Fibroblast of skin of back (primary cell): Measurements from ENCODE around the gene FAM117A.
"Not testable (repeated sequence)": the region's sequence is repeated elsewhere in the genome, so short reads cannot be mapped to it uniquely, and the experiment has no call there.

Source experiments
- DNase-seq: peaks from one replicate; pipeline ENCODE4 v3.0.0-alpha.2; 2013

The FAM117A gene

DNA sequence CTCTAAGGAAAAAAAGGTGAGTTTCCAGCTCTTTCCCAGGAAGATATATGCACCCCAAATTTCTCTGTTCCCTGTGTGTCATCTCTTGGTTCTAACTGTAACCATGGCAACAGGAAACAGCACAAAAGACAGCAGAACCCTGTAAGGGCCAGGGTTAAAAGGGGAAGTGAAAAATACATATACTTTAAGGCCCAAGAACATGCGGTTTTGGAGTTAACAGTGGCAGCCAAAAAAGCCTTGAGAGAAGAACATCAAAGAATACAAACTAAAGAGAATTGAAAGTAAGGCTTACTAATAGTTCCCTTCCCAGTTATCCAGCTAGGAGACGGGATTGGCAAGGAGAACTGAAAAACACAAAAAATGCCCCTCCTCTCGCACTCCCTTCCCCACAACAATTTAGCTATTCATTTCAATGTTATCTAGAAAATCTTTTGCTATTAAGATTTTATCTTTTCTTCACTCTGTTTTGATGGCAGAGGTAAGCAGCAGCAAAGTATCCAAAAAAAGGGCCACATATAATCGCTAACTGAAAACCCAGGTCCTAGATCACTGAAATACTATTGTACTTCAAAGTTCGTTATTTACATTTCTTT, 87.6 kb downstream of the FAM117A start:
- peak; percentile 10 for DNase-seq

DNA sequence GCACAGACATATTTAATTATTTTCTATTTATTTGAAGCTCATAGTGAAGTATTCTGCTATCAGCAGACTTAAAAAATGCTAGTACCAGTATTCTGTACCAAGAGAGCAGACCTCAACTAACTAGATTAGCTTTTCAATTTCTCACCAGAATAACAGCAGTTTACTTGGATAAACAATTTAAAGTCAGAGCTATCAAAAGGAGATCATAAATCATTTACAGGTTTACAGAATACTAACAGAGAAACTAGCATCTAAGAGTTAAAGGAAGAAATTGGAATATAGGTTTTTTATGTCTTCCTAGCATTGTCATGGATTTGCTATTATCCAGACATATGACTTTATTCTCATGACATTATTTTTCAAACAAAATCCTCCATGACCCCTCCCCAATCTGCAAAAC, 89.4 kb downstream of the FAM117A start:
- DNase-seq: no peak

DNA sequence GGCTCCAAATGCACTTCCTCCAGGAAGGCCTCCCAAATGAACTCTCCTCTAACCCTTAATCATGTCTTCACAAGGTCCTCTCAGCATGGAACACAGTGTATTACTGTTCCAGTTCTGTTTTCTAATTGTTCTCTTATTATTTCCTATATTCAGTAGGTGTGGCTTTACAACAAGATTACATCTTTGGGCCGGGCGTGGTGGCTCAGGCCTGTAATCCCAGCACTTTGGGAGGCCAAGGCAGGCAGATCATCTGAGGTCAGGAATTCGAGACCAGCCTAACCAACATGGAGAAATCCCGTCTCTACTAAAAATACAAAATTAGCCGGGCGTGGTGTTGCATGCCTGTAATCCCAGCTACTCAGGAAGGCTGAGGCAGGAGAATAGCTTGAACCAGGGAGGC, 90.3 kb downstream of the FAM117A start:
- not testable (repeated sequence) for DNase-seq

DNA sequence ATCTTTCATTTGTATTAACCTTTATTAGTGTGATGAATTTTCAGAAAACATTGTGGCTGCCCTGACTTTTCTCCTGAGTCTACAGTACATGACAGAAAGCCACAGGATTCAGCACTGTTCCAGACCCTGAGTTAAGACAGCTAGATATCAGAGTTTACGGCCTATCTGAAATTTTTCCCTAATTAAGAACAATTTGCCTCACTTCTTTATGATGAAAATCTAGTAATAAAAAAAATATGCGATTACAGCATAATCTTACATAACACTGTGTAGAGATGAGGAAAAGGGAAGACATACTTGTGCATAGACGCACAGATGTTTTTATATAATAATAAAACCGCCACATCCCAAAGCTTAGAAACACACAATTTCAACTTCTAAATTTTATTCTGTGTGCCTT, 93.3 kb downstream of the FAM117A start:
- no peak for DNase-seq

DNA sequence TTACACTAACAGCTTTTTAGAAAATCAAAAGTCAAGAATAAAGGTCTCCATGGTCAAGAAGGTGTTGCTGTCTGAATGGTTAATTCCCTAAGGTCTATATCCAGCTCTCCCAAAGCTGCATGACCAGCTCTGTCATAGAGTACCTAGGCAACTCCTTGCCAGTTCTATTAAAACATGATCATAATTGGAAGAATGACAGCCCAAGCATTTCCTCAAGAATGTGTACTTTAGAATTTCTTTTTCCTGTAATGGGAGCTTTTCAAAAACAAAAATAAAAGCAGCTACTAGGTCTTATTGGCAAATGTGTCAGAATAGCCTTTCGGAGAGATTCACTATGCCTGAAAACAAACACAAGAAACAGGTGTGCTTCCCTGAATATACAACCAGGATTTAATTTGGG, 93.9 kb downstream of the FAM117A start:
- no peak for DNase-seq

DNA sequence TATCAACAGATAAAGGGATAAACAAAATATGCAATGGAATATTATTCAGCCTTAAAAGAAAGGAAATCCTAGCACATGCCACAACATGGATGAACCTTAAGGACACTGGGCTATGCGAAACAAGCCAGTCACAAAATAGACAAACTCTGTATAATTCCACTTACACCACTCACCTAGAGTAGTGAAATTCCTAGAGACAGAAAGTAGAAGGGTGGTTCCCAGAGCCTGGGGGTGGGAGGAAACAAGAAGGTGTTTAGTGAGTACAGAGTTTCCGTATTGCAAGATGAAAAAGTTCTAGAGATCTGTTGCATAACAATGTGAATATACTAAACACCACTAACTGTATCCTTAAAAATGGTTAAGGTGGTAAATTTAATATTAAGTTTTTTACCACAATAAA, 96.1 kb downstream of the FAM117A start:
- DNase-seq: no peak

DNA sequence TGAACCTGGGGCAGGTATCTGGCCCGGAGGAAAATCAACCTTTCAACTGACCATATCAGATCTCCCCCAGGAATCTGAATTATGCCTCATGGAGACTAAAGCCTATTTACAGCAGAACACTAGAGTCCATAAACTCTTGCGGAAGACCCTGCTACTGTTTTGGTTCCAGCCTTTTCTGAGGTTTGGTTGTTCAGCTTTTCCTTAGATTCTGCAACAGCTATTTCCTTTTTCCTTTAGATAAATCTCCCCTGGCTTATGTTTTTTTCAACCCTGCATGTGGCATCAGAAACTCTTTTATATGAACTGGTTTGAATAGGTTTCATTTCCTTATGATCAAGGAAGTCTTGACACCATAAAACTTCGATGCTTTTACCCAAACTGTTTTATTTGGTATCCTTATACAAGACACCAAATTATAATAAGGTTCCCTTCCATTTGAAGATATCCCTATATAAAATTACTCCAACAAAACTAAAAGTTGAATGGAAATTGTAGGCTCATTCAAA, 99.2 kb downstream of the FAM117A start:
- no peak for DNase-seq
